Measurements from ENCODE around the gene UMODL1.

The UMODL1 gene

GRCh38 chr21:42117967-42118780 is 47.1 kb downstream of the UMODL1 start:
- no peak overlapping the region for H3K4me3 ChIP-seq (ENCODE audit: low read length)
- no peak for TF ChIP-seq CTCF (conservative IDR thresholded peaks at IDR 0.05; ENCODE audit: low read depth, low read length)
- DNase-seq (ENCODE audit: low read depth), result no peak

- no peak overlapping the region for H3K4me3 ChIP-seq (ENCODE audit: low read length)
- no peak for DNase-seq (ENCODE audit: low read depth)
- TF ChIP-seq CTCF (conservative IDR thresholded peaks at IDR 0.05; ENCODE audit: low read depth, low read length), result no peak
Observed at GRCh38 chr21:42118901-42119300, 47.8 kb downstream of the UMODL1 start.

- DNase-seq (ENCODE audit: low read depth), result no peak
- no peak for TF ChIP-seq CTCF (conservative IDR thresholded peaks at IDR 0.05; ENCODE audit: low read depth, low read length)
- H3K4me3 ChIP-seq (ENCODE audit: low read length), result no peak overlapping the region
Observed at GRCh38 chr21:42120101-42120902, 49.2 kb downstream of the UMODL1 start.

GRCh38 chr21:42120903-42121535 is 49.9 kb downstream of the UMODL1 start:
- no peak for TF ChIP-seq CTCF (conservative IDR thresholded peaks at IDR 0.05; ENCODE audit: low read depth, low read length)
- DNase-seq (ENCODE audit: low read depth), result no peak
- H3K4me3 ChIP-seq (ENCODE audit: low read length), result no peak overlapping the region

- no peak for TF ChIP-seq CTCF (conservative IDR thresholded peaks at IDR 0.05; ENCODE audit: low read depth, low read length)
- no peak overlapping the region for H3K4me3 ChIP-seq (ENCODE audit: low read length)
- DNase-seq (ENCODE audit: low read depth), result no peak
Observed at GRCh38 chr21:42121794-42122193, 50.7 kb downstream of the UMODL1 start.

- no peak overlapping the region for H3K4me3 ChIP-seq (ENCODE audit: low read length)
- no peak for TF ChIP-seq CTCF (conservative IDR thresholded peaks at IDR 0.05; ENCODE audit: low read depth, low read length)
- DNase-seq (ENCODE audit: low read depth), result no peak
Observed at GRCh38 chr21:42122398-42122797, 51.3 kb downstream of the UMODL1 start.
